Activated B cell treated with CpG ODN at 0.5 μM for 24 hours (primary cell): Measurements from ENCODE around the gene PNPLA5. TPM values are rescaled to one million over a fixed set of nuclear protein-coding genes. Genes with fewer than 3 reads are reported as not detected.
A peak's percentile ranks its signal among the peaks of the same experiment; 100 is the strongest.

ENCODE experiments used
- ATAC-seq: fragments of 200-7000 bp; cut with Tn5 transposase; one replicate; pipeline ENCODE4 v1.10.0; 2021; ENCODE audit warnings: low read depth, mild to moderate bottlenecking, moderate library complexity
- CTCF ChIA-PET: fragments of 350-600 bp; sonication (Branson Sonifier 250); formaldehyde crosslinking; loops from one replicate; lab custom pipeline; 2021; ENCODE audit warnings: antibody characterized with exemption; lab: Charles Lee
- POLR2A ChIA-PET: fragments of 350-600 bp; sonication (Branson Sonifier 250); formaldehyde crosslinking; loops from one replicate; lab custom pipeline; 2021; ENCODE audit warnings: antibody characterized with exemption; lab: Charles Lee
- DNase-seq: peaks from one replicate; pipeline ENCODE4 v3.0.0; 2022
- H3K27ac Mint-ChIP-seq: one replicate; pipeline ENCODE4 v1.8.0; 2020; ENCODE audit warnings: mixed read lengths
- H3K27me3 Mint-ChIP-seq: one replicate; pipeline ENCODE4 v1.8.0; 2021; ENCODE audit warnings: mixed read lengths
- H3K36me3 Mint-ChIP-seq: one replicate; pipeline ENCODE4 v1.8.0; 2021; ENCODE audit warnings: low read depth, mixed read lengths
- H3K4me1 Mint-ChIP-seq: one replicate; pipeline ENCODE4 v1.8.0; 2021; ENCODE audit warnings: mixed read lengths
- H3K4me3 Mint-ChIP-seq: one replicate; pipeline ENCODE4 v1.8.0; 2020; ENCODE audit warnings: mild to moderate bottlenecking, mixed read lengths
- H3K9me3 Mint-ChIP-seq: one replicate; pipeline ENCODE4 v1.8.0; 2020; ENCODE audit warnings: mixed read lengths
- intact Hi-C: fragments of 100-400 bp; cut with micrococcal nuclease; formaldehyde crosslinking; loops from one replicate; pipeline ENCODE4 v1.15.1; 2024
- total RNA-seq: library from RNA; stranded (reverse); gene quantifications from 2 replicates; pipeline ENCODE4 v1.2.3, GENCODE V29; 2022
- TF ChIP-seq, protein P1 (sequence below): fragments of 200-600 bp; IDR thresholded peaks from one replicate; pipeline ENCODE4 v1.8.0; 2022; ENCODE audit warnings: antibody characterized with exemption, mild to moderate bottlenecking

PNPLA5 gene
- total RNA-seq, 1 donor from 2014 or later = not detected

DNA sequence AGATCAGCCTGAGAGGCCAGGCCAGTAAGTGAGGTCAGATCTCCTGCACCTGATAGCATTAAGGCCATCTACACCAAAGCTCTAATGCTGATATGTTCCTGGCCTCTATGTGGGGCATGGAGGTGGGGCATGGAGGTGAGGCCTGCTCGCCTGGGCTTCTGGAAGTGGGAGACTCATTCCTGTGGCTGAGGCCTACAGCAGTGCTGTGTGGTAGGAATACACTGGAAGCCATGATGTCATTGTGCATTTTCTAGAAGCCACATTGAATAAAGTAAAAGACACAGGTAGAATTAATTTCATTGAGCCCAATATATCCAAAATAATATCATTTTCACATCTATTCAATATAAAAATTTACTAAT is 34.5 kb upstream of the PNPLA5 start:
- Mint-ChIP-seq H3K9me3 (no peaks in the 10 kb centered on the region), H3K4me1 (peaks cover 6% of the 10 kb centered on the region), H3K36me3 (no peaks in the 10 kb centered on the region), H3K4me3 (no peak overlapping the region), H3K27ac (no peak overlapping the region), H3K27me3 (peaks cover 24% of the 10 kb centered on the region)
- intact Hi-C loops = no loop called here
- no peak for ATAC-seq
- TF ChIP-seq, protein P1, sequence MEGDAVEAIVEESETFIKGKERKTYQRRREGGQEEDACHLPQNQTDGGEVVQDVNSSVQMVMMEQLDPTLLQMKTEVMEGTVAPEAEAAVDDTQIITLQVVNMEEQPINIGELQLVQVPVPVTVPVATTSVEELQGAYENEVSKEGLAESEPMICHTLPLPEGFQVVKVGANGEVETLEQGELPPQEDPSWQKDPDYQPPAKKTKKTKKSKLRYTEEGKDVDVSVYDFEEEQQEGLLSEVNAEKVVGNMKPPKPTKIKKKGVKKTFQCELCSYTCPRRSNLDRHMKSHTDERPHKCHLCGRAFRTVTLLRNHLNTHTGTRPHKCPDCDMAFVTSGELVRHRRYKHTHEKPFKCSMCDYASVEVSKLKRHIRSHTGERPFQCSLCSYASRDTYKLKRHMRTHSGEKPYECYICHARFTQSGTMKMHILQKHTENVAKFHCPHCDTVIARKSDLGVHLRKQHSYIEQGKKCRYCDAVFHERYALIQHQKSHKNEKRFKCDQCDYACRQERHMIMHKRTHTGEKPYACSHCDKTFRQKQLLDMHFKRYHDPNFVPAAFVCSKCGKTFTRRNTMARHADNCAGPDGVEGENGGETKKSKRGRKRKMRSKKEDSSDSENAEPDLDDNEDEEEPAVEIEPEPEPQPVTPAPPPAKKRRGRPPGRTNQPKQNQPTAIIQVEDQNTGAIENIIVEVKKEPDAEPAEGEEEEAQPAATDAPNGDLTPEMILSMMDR = no peak
- POLR2A ChIA-PET = no interaction called here
- DNase-seq = no peak
- CTCF ChIA-PET = no interaction called here

GRCh38 chr22:43925433-43926348 is 33.9 kb upstream of the PNPLA5 start:
- POLR2A ChIA-PET = no interaction called here
- DNase-seq (no peak), ATAC-seq (no peak)
- Mint-ChIP-seq H3K27me3 (peaks cover 27% of the 10 kb centered on the region), H3K4me1 (peaks cover 6% of the 10 kb centered on the region), H3K4me3 (peak overlapping the region; percentile 50), H3K36me3 (no peaks in the 10 kb centered on the region), H3K9me3 (no peaks in the 10 kb centered on the region), H3K27ac (no peak overlapping the region)
- CTCF ChIA-PET = no interaction called here
- TF ChIP-seq, protein P1 = no peak
- intact Hi-C loops = no loop called here

GRCh38 chr22:43924877-43925276 is 33.1 kb upstream of the PNPLA5 start:
- Mint-ChIP-seq H3K9me3 (no peaks in the 10 kb centered on the region), H3K4me3 (peak overlapping the region; percentile 62), H3K27ac (no peak overlapping the region), H3K4me1 (peaks cover 6% of the 10 kb centered on the region), H3K27me3 (peaks cover 28% of the 10 kb centered on the region), H3K36me3 (no peaks in the 10 kb centered on the region)
- TF ChIP-seq, protein P1 = no peak
- ChIA-PET POLR2A (no interaction called here), CTCF (no interaction called here)
- DNase-seq (no peak), ATAC-seq (no peak)
- intact Hi-C loops = no loop called here

- peaks cover 30% of the 10 kb centered on the region for H3K27me3 Mint-ChIP-seq
- ATAC-seq = peak; percentile 85
- peak within 1 kb of the TSS; percentile 88 for H3K4me3 Mint-ChIP-seq
- peaks cover 6% of the 10 kb centered on the region for H3K4me1 Mint-ChIP-seq
- ChIA-PET CTCF (interaction anchor here (1.2 kb wide), 1 partner anchor 69 kb away, joined by 3 read pairs; no protein-coding TSS in a partner anchor), POLR2A (interaction anchor here (1.3 kb wide), 1 partner anchor 31 kb away, joined by 3 read pairs; the partner anchor contains the start of gene SAMM50)
- TF ChIP-seq, protein P1 = no peak
- intact Hi-C loops = loop anchor here (1.0 kb wide), 1 partner anchor 31 kb away; the partner anchor contains the start of gene SAMM50
- peak within 1 kb of the TSS; percentile 46 for H3K27ac Mint-ChIP-seq
- no peaks in the 10 kb centered on the region for H3K36me3 Mint-ChIP-seq
- peak; percentile 60 for DNase-seq
- no peaks in the 10 kb centered on the region for H3K9me3 Mint-ChIP-seq
Measured at GRCh38 chr22:43923631-43924464, 32.0 kb upstream of the PNPLA5 start, which contains the start of gene PNPLA3. Gene PNPLA3, plus strand, starts transcription at chr22:43923805. Its CDS starts 107 bp downstream, at chr22:43923912.
